Activated CD4-positive, alpha-beta T cell treated with anti-CD3 and anti-CD28 coated beads, Interleukin-10, Interleukin-2, amounts not matched to agents 100 ng/mL and 50 ng/mL, durations not matched to agents 16 hours and 8 hours (primary cell): ENCODE measurements around the gene NCK1.

Source experiments
- DNase-seq: peaks from one replicate; pipeline ENCODE4 v3.0.0-alpha.2; 2020

Gene NCK1

DNA sequence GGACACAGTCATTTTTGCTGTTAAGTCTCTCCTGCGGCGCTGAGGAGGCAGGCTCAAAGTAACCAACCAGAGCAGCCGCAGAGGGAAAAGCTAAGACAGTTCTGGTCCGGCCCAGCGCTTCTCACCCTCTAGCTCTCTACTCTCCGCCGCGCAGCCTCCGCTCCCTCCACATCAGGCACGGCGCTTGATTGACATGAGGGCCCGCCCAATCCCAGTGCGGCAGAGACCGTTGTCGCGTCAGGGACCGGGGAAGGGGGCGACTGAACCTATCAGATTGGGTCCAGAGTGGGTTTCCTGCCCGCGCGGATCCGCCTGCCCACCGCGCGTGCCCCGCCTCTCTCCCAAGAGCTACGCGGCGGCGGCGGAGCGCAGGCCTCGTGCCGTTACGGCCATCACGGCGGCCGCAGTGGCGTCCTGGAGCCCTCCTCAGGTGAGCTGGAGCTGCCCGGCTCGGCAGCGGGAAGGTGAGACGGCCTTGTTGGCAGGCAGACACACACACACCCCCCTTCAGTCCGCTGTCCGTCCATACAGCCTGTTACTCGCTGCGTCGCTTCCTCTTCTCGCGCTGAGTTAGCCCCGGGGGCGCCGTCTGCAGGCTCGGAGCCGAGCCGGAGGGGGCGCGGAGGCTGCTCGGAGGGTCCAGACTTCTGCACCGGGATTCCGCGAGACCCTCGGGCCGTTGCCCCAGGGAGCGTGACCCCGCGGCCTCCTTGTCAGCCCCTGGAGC is at the start of gene NCK1:
NCK1 (plus strand) TSS at position 319 of the 727 bp plus-strand sequence. CDS start 65,794 bp downstream, outside the sequence.
- DNase-seq: peak; percentile 99

DNA sequence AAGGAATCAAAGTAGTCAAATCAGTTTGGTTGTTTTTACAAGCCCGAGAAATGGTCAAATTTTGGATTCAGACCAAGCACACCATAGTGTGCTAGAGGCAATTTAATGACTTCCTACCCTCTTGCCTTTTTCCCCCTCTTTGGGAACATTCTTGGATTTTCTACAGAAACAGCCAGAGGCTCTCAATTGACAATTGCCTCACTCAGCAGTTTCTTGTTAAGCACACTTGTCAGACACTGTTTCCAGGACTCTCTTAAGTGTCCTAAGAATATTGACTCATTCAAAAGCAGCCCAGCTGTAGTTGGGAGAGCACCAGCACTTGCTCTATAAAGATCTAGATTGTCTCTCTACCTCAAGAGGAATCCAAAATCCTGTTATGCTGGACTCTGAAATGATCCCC is 44.6 kb upstream of the NCK1 start:
- DNase-seq: no peak

DNA sequence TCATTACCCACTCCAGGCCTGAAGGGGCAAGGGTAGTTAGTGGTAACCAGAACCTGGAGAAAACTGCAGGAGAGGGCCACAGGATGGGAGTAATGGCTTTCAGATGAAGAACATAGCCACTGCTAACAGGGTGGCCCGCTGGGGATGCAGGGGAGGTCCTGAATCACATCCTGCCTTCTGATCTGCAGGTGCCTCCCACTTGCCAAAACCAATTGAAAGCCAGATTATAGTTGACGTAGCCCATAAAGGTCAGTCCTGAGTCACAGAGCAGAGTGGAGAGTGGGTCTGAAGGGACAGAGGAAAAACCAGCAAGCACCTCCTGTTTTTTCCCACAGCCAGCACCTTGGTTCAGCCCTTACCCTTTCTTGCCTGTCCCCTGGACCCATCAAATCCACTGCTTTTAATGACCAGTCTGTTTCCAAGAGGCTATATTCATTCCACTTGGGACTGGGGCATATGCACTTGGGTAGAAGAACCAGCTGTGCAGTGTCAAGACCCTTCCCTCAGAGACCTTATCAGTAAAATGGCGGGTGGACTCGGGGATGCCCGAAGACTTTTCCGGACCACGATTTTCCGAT is 43.7 kb upstream of the NCK1 start:
- peak; percentile 45 for DNase-seq

DNA sequence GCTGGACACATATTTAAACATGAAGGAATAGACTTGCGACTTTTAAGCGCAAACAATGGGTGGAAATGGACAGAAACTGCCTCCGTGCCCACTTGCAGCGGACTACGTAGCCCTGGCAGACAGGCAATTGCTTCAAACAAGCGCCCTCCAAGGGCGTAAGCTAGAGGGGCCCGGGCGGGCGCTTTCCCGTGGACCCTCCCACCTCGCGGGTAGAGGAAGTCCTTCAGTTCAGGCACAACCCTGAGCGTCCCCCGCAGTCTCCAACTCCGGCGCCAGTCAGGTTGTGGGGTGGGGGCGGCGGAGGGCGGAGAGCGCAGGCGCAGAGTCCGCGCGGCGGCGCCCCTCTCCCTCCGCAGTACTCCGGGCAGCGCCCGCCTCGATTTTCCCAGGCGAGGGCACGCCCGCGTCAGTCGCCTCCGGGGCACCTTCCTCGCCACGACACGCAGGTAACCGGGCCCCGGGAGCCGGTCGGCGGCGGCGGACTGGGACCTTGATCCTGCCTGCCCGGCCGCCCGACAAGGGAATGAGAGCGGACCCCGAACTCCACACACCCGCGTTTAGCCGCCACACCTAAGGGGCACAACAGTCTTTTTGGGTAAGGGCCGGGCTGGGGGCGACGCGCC is 43.1 kb upstream of the NCK1 start, which contains the start of gene SLC35G2:
SLC35G2 (plus strand) TSS at position 358 of the 623 bp plus-strand sequence. CDS start 35,335 bp downstream, outside the sequence.
- DNase-seq: no peak

DNA sequence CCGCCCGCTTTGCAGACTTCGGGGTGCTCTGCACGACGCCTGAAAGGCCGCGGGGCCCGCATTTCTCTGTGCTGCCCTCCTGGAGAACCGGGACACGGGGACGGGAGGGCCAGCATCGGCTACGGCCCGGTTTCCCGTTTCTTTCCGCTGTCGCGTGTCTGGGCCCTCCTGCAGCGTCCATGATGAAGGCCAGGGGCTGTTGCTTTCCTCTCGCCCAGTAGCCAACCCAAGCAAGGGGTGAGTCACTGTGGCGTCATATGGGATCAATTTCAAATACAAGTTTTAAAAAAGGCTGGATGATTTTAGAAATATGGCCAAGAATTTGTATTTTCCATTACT is 42.6 kb upstream of the NCK1 start:
- peak; percentile 12 for DNase-seq

DNA sequence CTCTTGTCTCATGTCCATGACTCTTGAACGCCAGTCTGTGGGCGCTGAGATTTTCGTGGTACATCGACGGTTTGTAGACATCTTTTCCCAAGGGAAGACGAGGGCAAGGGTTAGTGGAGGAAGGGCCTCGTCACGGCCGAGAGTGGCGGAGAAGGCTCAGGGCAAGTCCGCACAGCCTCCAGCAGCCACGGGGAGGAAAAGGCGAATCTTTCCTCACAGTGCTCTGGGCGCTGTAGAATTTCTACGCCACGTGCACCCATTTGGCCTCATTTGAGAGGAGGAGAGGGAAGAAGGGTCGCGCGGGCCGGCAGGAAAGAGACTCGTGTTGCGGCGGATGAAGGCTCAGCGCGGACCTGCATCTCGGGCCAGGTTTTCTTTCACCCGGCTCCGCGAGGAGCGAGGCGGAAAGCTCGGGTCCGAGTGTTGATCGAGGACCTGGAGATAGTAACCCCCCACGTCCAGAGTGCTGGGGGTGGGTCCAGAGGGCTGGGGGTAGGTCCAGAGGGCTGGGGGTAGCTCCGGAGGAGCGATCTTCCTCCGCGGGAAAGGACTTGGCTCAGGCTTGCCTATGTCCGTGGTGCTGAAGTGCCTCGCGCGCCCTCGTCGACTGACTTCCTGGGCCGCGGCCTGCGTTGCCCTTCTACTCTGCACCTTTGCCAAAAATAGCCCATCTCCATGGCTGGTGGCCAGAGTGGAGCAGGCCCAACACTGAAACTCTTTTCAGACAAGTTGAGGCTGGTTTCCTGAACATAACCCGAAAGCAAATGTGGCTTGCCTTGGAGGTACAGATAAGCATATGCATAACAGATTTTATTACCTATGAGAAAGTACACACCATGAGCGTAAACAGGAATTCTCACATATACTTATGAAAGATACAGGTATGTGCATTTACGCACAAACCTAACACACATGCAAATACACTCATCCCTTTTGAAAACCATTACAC is 42.0 kb upstream of the NCK1 start:
- DNase-seq: peak; percentile 24

DNA sequence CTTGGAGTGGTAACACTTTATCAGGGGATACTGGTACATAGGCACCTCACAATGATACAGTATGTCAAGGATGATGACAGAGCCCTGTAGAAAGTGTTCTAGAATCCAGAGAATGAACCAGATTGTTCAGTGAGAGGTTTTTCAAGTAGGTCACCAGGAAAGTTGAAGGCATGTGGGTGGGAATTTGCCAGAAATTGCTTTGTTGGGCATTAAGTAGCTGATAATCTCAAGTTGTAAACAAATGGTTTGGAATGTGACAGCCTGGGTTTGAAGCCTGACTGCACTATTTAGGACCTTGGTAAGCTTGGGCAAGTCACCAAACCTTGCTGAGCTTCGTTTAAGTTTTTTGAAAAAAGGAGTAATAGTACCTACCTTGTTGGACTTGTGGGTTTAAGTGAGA is 30.5 kb upstream of the NCK1 start:
- no peak for DNase-seq

DNA sequence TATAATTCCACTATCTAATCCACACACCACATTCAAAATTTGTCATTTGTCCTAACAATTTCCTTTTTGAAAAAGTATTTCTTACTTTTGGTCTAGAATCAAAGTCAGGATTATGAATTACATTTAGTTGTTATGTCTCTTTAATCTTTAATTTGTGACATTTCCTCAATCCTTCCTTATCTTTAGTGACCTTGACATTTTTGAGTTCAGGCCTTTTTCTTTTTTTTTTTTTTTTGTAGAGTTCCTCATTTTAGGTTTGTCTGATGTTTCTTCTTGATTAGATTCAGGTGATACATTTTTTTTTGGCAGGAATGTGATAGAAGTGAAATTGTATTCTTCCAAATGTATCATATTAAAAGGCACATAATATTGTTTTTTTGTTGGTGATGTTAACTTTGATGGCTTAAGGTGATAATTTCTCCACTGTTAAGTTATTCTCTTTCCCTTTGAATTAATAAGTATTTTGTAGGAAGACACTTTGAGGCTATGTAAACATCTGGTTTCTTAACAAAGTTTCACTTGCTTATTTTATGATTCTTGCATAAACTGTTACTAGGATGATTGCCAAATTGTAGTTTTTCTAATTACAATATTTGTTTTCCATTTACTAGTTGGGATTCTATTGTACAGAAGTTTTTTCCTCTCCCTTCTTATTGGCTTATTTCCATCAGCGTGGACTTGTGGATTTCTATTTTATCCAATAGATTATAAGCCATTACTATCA is 26.8 kb upstream of the NCK1 start:
- DNase-seq: no peak

DNA sequence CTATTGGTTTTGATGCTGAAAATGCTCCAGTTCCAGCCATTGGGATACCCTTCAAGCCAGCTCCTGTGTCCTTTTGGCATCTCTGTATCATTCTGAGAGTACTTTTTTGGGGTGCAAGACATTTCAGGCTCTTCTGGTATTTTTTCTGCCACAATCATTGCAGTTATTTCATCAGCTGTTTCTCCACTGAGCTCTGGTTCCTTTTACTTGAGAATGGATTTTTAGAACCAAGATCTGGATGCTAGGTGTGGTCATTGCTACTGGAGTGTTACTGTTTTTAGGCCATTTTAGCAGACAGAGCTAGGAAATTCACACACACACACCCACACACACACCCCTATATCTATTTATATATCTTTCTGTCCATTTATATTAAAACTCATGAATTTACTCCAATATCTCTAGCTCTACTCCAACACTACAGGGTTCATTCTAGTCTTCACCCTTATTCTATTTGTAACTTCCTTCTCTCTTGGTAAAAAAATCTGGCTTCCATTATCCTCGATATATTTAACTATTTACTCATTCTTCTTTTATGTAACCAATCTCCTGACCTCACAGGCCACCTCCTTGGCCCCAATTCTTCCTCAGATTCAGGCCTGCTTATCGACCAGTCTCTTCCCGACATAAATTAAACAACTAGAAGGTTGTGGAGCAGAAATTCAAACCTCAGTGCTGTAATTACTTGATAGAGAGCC is 26.0 kb upstream of the NCK1 start:
- DNase-seq: no peak

DNA sequence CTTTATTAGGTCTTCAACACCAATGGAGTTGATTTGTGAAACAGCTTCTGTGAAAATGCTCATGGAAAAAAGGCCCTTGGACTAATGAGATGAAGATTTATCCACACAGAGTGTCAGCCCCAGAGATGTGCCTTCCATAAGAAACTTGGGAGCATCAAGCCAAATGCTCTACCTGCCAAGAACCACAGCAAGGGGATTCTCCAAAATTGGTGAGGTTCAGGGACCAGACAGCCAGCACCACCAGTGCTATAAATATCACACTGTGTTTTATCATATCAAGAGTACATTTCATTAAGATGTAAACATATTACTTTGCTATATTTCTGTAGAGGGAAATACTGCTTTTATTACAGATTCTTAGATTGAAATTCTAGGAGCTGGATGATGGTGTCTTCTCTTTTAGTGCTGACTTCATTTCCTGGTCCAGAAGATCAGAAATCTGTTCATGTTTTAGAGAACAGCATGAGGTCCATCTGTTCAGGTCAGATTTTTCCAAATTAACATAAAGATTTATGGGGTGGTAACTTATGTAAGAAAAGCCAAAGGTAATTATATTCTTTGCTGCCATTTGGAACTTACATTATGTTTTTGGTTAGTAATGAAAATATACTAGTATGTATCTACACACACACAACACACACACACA is 25.4 kb upstream of the NCK1 start:
- no peak for DNase-seq

DNA sequence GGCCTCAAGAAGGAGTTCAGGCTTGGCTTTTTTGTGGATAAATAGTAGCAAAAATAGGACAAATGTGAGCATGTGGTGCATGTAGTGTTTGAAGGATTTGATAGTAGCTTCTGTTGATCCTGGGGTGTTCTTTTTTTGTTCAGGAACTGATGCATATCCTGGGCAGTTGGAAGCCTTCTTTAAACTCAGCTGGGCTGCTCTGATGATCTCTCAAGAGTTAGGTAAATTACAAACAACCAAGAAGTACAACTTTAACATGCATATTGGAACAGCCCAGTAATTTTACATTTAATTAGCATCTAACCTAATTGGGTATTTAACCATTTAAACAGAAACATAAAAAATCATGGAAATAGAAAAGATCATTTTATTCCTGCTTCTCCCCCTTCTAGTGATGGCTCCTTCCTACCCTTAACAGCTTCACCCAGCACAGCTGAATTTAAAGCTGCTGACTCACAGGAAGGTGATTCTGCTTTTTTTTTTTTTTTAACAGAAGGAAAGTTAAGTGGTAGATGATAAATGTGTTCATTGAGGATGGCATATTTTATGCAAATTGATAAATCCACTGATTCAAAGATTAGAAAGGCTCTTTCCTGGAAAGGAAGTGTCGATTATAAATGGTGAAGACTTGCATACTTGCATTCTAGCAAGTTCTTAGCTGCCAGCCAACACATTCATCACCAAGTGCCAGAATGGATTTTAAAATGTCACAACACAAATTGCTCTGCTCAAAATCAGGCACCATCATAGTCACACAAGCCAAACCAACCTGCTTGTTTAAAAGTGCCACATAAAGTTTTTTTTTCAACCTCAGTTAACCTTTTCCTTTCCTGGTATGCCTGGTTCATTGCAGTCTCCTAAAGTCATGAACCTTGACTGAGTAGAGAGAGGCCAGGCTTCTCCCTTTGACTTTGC is 23.1 kb upstream of the NCK1 start:
- peak; percentile 20 for DNase-seq

DNA sequence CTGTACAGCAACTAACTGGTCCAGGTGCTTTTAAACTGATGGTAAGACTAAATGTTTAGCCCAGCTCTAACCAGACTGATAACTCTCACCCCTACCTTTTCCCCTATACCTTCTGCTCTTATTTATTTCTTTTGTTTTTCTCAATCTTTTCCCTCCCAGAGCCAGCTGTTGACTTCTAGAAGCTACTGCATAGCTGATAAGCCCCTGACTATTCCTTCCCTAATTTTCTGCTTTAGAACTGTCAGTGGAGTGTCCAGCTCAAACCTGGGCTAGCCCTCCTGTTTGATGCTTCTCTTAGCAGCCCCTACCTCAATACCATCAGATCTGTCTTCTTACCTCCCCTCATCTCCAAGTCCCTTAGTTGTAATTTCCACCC is 22.5 kb upstream of the NCK1 start:
- DNase-seq: no peak

DNA sequence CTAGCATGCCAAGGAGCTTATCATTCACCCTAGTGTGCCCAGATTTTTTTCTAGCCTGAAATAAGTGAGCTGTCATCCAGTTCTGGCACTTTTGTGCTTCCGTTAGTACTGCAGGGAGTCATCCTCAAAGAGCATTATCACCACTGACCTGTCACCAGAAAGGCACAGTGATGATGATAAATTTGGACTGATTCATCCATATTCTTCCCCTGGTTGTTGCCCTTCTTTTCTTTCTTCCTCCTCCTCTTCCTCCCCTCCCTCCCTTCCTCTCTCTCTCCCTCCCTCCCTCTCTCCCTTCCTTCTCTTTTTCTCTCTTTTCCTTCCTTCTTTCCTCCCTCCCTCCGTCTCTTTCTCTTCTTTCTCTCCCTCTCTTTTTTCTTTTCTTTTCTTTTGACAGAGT is 21.8 kb upstream of the NCK1 start:
- DNase-seq: no peak

DNA sequence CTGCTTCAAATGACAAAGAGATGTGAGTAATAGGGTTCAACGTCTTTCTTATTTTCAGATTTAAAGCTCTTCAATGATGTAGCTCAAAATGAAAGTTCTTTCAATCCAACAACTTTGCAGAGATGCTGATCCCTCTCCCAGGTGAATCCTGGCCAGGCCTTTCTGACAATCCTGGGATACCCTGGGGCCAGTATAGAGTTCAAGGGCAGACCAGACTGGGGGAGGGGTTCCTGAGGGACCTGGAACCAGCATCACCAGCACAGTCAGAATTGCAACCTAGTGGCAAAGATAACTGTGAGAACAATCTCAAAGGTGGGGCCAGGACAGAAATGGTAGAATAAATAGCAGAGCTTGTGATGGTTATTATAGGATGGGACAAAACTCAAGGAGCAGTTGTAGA is 19.7 kb upstream of the NCK1 start:
- no peak for DNase-seq

DNA sequence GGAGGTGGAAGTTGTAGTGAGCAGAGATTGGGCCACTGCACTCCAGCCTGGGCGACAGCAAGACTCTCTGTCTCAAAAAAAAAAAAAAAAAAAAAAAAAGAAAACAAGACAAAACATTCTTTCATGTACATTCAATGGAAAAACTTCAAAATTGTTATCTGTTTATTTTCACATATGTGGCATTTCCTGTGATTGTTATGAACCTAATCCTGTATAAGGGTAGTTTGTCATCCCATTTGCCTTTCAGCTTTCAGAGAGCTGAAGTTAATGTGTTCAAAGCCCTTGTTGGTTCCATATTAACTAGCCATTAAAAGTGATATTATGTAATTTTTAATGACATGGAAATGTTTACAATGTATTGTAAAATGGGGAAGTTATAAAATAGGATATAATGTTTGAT is 17.3 kb upstream of the NCK1 start:
- no peak for DNase-seq

DNA sequence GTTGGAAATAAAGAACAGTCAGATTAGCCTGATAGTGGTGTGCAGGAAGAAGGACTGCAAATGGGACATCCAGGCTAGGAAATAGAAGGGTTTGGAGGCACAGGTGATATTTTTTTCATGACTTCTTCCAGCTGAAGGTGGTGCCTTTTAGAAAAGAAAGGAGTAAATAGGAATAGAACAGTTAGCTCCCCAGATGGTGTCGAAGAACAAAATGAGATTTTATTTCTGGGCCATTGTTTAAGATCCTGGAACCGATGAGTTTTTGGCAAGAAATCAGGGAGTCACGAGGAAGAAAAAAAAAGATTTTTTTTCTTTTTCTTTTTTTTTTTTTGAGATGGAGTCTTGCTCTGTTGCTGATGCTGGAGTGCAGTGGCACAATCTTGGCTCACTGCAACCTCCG is 9.8 kb upstream of the NCK1 start:
- no peak for DNase-seq

DNA sequence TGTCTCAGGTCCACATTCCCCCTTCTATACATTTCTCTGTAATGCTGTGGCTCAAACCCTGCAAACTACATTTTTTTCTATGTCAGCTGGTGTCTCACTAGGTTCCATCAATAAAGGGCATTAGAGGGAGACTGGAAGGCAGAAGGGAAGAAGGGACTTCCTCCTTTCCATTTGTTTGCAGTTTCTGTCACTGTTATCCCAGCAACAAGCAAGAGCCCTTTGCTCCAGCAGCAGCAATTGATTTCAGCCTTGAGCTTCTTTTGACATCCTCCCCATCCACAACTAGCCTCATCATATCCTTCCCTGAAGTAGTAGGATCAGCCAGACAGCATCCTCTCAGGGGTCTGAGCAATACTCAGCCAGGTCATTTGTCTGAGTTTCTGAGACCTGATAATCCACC is 5.3 kb upstream of the NCK1 start:
- DNase-seq: no peak

DNA sequence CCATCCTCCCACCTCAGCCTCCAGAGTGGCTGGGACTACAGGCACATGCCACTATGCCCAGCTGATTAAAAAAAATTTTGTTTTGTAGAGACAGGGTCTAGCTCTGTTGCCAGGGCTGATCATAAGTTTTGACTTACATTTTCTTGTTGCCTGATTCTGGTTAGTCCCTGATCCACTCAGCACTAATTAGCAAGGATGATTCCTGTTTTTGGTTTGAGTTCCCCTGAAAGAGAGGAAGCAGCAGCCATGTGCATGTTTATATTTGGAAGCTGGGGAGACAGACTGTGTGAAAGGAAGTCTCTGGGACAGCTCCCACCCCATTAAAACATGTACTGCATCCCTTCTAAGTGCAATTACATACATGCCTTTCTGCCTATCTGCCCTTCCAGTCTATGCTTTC is 3.6 kb upstream of the NCK1 start:
- no peak for DNase-seq

DNA sequence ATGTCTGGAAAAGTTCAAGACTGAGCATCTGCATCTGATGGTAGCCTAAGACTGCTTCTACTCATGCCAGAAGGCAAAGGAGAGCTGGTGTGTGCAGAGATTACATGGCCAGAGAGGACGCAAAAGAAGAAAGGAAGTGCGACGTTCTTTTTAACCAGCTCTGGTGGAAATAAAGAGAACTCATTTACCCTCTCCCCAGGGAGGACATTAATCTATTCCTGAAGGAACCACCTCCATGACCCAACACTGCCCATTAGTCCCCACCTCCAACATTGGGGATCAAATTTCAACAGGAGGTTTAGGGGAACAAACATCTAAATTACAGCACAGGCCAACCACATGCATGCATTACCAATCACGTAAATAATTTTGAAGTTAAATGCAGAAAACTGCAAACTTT is 1.5 kb upstream of the NCK1 start:
- DNase-seq: no peak

DNA sequence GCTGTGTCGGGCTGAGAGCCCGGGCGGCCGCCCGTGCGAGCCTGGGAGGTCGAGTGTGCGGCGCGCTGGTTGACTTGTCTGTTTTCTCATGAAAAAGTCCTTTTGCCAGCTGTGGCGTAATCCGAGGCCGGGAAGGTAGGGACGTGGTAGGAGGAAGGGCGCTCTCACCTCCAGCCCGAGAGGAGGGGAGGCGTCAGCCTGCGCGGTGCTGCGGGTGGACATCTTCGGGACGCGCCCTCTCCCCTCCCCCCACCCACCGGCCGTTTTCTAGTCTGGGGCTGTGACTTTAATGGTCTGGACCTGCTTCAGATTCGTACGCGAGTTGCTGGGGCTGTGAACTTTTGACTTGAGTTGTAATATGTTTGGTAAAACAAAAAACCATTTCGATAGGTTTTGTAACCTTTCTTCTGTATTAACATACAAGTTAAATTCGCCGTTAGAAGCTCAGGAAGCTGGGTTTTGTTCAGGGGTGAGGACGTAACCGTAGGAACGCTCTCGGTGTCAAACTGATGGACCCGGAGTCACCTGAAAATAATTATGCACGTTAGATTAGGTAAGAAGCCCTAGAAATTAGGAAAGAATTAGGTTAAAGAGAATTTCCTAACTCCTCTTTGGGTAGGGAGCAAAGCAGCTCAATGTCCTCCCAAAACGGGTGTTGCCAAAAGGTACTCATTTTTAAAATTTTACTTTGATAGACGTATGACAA is 762 bp downstream of the NCK1 start:
- peak; percentile 58 for DNase-seq
